Testis (tissue), 3 donors: ENCODE data around the gene BGN. TPM values are rescaled to one million over a fixed set of nuclear protein-coding genes. Genes with fewer than 3 reads are reported as not detected.

ENCODE experiments used
- DNase-seq: peaks from one replicate; pipeline ENCODE4 v3.0.0-alpha.2; 2019
- H3K27ac ChIP-seq, 2 donors: fragments of 200-600 bp; sonication (generic); one replicate each; pipeline ENCODE4 v1.5.1; 2019
- H3K27me3 ChIP-seq: fragments of 200-600 bp; sonication (generic); one replicate; pipeline ENCODE4 v1.5.1; 2019
- H3K36me3 ChIP-seq: fragments of 200-600 bp; sonication (generic); one replicate; pipeline ENCODE4 v1.5.1; 2017; ENCODE audit warnings: low read depth; ENCODE audit errors: missing control alignments
- H3K4me1 ChIP-seq: fragments of 200-600 bp; sonication (generic); one replicate; pipeline ENCODE4 v1.5.1; 2019
- H3K4me3 ChIP-seq, 2 donors: fragments of 200-600 bp; sonication (generic); one replicate each; pipeline ENCODE4 v1.5.1; 2017 to 2019
- H3K9me3 ChIP-seq: fragments of 200-600 bp; sonication (generic); one replicate; pipeline ENCODE4 v1.5.1; 2017
- CTCF ChIP-seq, 3 experiments: fragments of 450-650 bp in 2 of 3; fragments of 200-600 bp in 1 of 3; sonication (generic) in 1 of 3; IDR thresholded peaks; one replicate each; pipeline ENCODE4 v1.5.1; 2016 to 2019; ENCODE audit warnings: antibody characterized with exemption in 3 of 3, mild to moderate bottlenecking in 2 of 3, moderate library complexity in 1 of 3
- POLR2A ChIP-seq: fragments of 450-650 bp; IDR thresholded peaks from one replicate; pipeline ENCODE4 v1.6.1; 2017; ENCODE audit warnings: antibody characterized with exemption, mild to moderate bottlenecking, moderate library complexity
- WGBS, 2 donors: methylation state at CpG; one replicate each; pipeline ENCODE4 v1.1.5; 2018; 5-methylcytosine and 5-hydroxymethylcytosine counted together
- intact Hi-C: fragments of 100-400 bp; cut with DNase I; formaldehyde crosslinking; loops from one replicate; pipeline ENCODE4 v1.15.1; 2023; ENCODE audit warnings: low total_unique reads
- polyA plus RNA-seq: library from polyadenylated mRNA; stranded (reverse); fragments of 350-450 nt; fragmentation: Illumina TruSeq; extraction: RNeasy Lipid Tissue Mini Kit (QIAGEN cat#74804); gene quantifications from one replicate; pipeline ENCODE4 v1.2.3, GENCODE V29; 2014; ENCODE audit warnings: low read depth, low replicate concordance; ENCODE audit not compliant: insufficient read depth
- total RNA-seq, 2 donors: library from RNA; depleted of rRNA; stranded (reverse); fragments of >200 nt; gene quantifications; one replicate each; pipeline ENCODE4 v1.2.3, GENCODE V29; 2016

Gene BGN
- total and polyA plus RNA-seq, 3 donors from 2014 or later = 42.3 to 174 (median 76.5) TPM

DNA sequence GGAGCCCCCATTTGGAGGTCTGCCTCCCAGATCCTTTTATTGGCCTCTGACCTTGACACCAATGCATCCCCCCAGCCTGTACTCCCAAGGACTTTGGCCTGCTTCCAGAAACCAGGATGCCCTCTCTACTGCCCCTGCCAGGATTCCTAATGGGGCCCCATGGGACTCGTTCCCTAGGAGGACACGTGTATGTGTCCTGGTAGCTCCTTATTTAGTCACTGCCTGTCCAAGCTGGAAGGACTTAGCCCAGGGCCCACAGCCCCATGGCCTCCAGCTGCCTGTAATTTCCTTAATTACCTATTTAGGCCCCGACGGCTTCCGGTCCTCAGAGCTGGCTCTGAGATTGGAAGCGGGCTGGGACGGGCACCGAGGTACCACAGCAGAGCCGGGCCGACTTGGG is 32.0 kb downstream of the BGN start:
- DNase-seq = no peak

DNA sequence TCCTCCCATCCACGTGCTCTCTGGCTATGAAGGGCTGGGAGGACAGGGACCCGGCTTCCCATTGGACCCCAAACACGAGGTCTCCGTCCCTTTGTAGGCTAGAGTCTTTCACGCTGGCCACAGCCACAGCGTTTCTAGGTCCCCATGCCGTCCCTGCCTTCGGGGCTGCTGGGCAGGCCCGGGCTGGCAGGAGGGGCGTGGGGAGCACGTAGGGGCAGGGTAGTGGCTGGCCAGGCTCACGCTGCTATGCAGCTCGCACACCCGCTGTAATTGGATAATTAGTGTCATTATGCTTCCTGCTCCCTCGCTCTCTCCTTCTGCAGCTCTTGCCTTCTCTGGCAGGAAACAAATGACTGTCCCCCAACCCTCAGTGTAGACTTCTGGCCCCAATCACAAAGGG is 32.4 kb downstream of the BGN start:
- WGBS, 2 donors = 69% methylated on average over 13 of the region's 15 CpGs; no CpG with 5 or more reads in 1 of the 2 donors

More for the DNA sequence above, 32.0 kb downstream of the BGN start:
- Histone ChIP-seq H3K27me3 (no peaks in the 10 kb centered on the region), H3K4me3 (no peak overlapping the region), H3K9me3 (no peaks in the 10 kb centered on the region), H3K4me1 (no peaks in the 10 kb centered on the region), H3K36me3 (no peaks in the 10 kb centered on the region), H3K27ac (no peak overlapping the region)
- intact Hi-C loops = no loop called here
- 69% methylated on average over 5 of the region's 10 CpGs; no CpG with 5 or more reads in 1 of the 2 donors for WGBS, 2 donors
- TF ChIP-seq POLR2A (no peak), CTCF (IDR thresholded peaks at IDR 0.05) (no peak)

GRCh38 chrX:153530411-153531129 is 35.8 kb downstream of the BGN start:
- Histone ChIP-seq H3K36me3 (no peaks in the 10 kb centered on the region), H3K9me3 (no peaks in the 10 kb centered on the region), H3K4me1 (no peaks in the 10 kb centered on the region), H3K27ac (no peak overlapping the region), H3K4me3 (no peak overlapping the region), H3K27me3 (no peaks in the 10 kb centered on the region)
- TF ChIP-seq POLR2A = no peak
- TF ChIP-seq CTCF (IDR thresholded peaks at IDR 0.05) = no peak
- DNase-seq = no peak
- intact Hi-C loops = no loop called here
- WGBS, 2 donors = 56 to 71% methylated on average over 5 to 16 of the region's 20 CpGs

More for the DNA sequence above, 32.4 kb downstream of the BGN start:
- intact Hi-C loops = no loop called here
- H3K4me3 ChIP-seq = no peak overlapping the region
- H3K4me1 ChIP-seq = no peaks in the 10 kb centered on the region
- no peaks in the 10 kb centered on the region for H3K36me3 ChIP-seq
- no peaks in the 10 kb centered on the region for H3K9me3 ChIP-seq
- TF ChIP-seq CTCF (IDR thresholded peaks at IDR 0.05) (no peak), POLR2A (no peak)
- DNase-seq = no peak
- H3K27me3 ChIP-seq = no peaks in the 10 kb centered on the region
- H3K27ac ChIP-seq = no peak overlapping the region

- intact Hi-C loops = no loop called here
- WGBS, 2 donors = 57 to 73% methylated on average over 15 of the region's 15 CpGs
- no peaks in the 10 kb centered on the region for H3K4me1 ChIP-seq
- H3K27ac ChIP-seq = no peak overlapping the region
- TF ChIP-seq POLR2A = no peak
- TF ChIP-seq CTCF (IDR thresholded peaks at IDR 0.05) = no peak
- no peaks in the 10 kb centered on the region for H3K27me3 ChIP-seq
- no peaks in the 10 kb centered on the region for H3K9me3 ChIP-seq
- no peak for DNase-seq
- H3K4me3 ChIP-seq = no peak overlapping the region
- no peaks in the 10 kb centered on the region for H3K36me3 ChIP-seq
Measured at GRCh38 chrX:153533091-153533490, 38.3 kb downstream of the BGN start.

DNA sequence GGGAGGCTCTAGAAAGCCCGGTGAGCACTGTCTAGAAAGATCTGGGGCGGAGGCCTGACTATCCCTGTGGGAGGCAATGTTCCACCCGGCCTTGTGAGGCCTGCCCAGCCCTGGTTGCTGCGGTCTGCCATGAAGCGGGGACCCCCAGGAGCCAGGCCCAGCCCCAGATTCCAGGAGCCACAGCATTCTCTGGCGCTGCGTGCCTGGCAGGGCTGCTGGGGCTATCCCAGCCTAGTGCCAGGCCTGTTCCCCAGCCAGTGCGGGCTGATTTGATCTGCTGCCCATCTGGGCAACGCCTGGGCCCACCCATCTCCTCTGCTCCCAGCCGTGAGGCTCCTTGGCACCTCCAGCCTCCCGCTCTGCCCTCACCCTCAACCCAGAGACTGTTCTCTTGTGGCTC is 42.3 kb downstream of the BGN start:
- intact Hi-C loops = loop anchor here (5.0 kb wide), 1 partner anchor 130 kb away; no protein-coding TSS in a partner anchor
- Histone ChIP-seq H3K36me3 (no peaks in the 10 kb centered on the region), H3K27ac (no peak overlapping the region), H3K4me1 (no peaks in the 10 kb centered on the region), H3K9me3 (no peaks in the 10 kb centered on the region), H3K27me3 (no peaks in the 10 kb centered on the region), H3K4me3 (no peak overlapping the region)
- WGBS, 2 donors = 56 to 58% methylated on average over 3 to 11 of the region's 11 CpGs
- TF ChIP-seq CTCF (IDR thresholded peaks at IDR 0.05) = no peak
- no peak for TF ChIP-seq POLR2A
- DNase-seq = no peak
